CD4-positive, alpha-beta T cell treated with Interleukin-1 beta for 1 hour (primary cell): ENCODE data around the gene MDM2.

Experiments used
- DNase-seq, 2 donors: peaks; one replicate each; pipeline ENCODE4 v3.0.0-alpha.2; 2020 to 2022

The MDM2 gene

GRCh38 chr12:68855771-68856170 is 47.8 kb downstream of the MDM2 start:
- DNase-seq, result no peak

GRCh38 chr12:68856510-68856909 is 48.5 kb downstream of the MDM2 start:
- no peak for DNase-seq

- no peak for DNase-seq
These were observed 53.9 kb downstream of the MDM2 start for GRCh38 chr12:68861890-68862289.

GRCh38 chr12:68863109-68863770 is 55.3 kb downstream of the MDM2 start:
- no peak for DNase-seq

GRCh38 chr12:68863886-68864454 is 56.0 kb downstream of the MDM2 start:
- DNase-seq, result peak in 1 of 2 donors; percentile 34

- no peak for DNase-seq
These were observed 56.6 kb downstream of the MDM2 start for GRCh38 chr12:68864604-68865003.

GRCh38 chr12:68865399-68866164 is 57.6 kb downstream of the MDM2 start:
- DNase-seq, result no peak

GRCh38 chr12:68866950-68867349 is 59.0 kb downstream of the MDM2 start:
- no peak for DNase-seq

- no peak for DNase-seq
These were observed 59.6 kb downstream of the MDM2 start for GRCh38 chr12:68867606-68868005.

- no peak for DNase-seq
These were observed 60.2 kb downstream of the MDM2 start for GRCh38 chr12:68868043-68868790.

GRCh38 chr12:68870011-68870410 is 62.0 kb downstream of the MDM2 start:
- DNase-seq, result no peak

GRCh38 chr12:68870443-68870842 is 62.5 kb downstream of the MDM2 start:
- no peak for DNase-seq

GRCh38 chr12:68871396-68871795 is 63.4 kb downstream of the MDM2 start:
- DNase-seq, result no peak

- DNase-seq, result peak in 1 of 2 donors; percentile 10
These were observed 63.9 kb downstream of the MDM2 start for GRCh38 chr12:68871921-68872320.

GRCh38 chr12:68873316-68873715 is 65.3 kb downstream of the MDM2 start:
- no peak for DNase-seq

GRCh38 chr12:68876461-68876860 is 68.5 kb downstream of the MDM2 start:
- DNase-seq, result no peak

GRCh38 chr12:68877583-68877982 is 69.6 kb downstream of the MDM2 start:
- DNase-seq, result no peak

- DNase-seq, result no peak
These were observed 70.3 kb downstream of the MDM2 start for GRCh38 chr12:68878283-68878682.

GRCh38 chr12:68878846-68879245 is 70.9 kb downstream of the MDM2 start:
- no peak for DNase-seq

GRCh38 chr12:68880660-68881325 is 72.8 kb downstream of the MDM2 start:
- no peak for DNase-seq

- no peak for DNase-seq
These were observed 74.4 kb downstream of the MDM2 start for GRCh38 chr12:68882251-68882964.

- no peak for DNase-seq
These were observed 75.2 kb downstream of the MDM2 start for GRCh38 chr12:68883151-68883550.
